Lung (tissue), 12 donors: Measurements from ENCODE around the gene PXN. TPM values are rescaled to one million over a fixed set of nuclear protein-coding genes. Genes with fewer than 3 reads are reported as not detected.

Experiments
- ATAC-seq: fragments of 200-7000 bp; cut with Tn5 transposase; one replicate; pipeline ENCODE4 v1.9.1; 2020; ENCODE audit warnings: moderate number of reproducible peaks; ENCODE audit not compliant: insufficient read depth, low FRiP score
- DNase-seq, 3 donors: peaks; one replicate each; pipeline ENCODE4 v3.0.0-alpha.2; 2013 to 2017
- H3K27ac ChIP-seq, 2 donors: one replicate each; pipeline ENCODE4 v1.5.1; 2013; ENCODE audit warnings: mild to moderate bottlenecking in 2 of 2, moderate library complexity in 2 of 2, control low read depth in 1 of 2, inconsistent platforms in 1 of 2, low read depth in 1 of 2, low read length in 1 of 2
- H3K27me3 ChIP-seq, 3 donors: one replicate each; pipeline ENCODE4 v1.5.1; 2013; ENCODE audit warnings: low read length in 2 of 3; ENCODE audit not compliant: control insufficient read depth in 3 of 3, insufficient read depth in 3 of 3
- H3K36me3 ChIP-seq, 4 donors: one replicate each; pipeline ENCODE4 v1.5.1; 2013; ENCODE audit warnings: low read length in 4 of 4, mild to moderate bottlenecking in 1 of 4, moderate library complexity in 1 of 4; ENCODE audit not compliant: control insufficient read depth in 4 of 4, insufficient read depth in 4 of 4
- H3K4me1 ChIP-seq, 5 donors: one replicate each; pipeline ENCODE4 v1.5.1; 2013; ENCODE audit warnings: low read length in 5 of 5, mild to moderate bottlenecking in 2 of 5, moderate library complexity in 1 of 5; ENCODE audit not compliant: control insufficient read depth in 5 of 5, insufficient read depth in 5 of 5
- H3K4me3 ChIP-seq: one replicate; pipeline ENCODE4 v1.5.1; 2013; ENCODE audit warnings: mild to moderate bottlenecking, control low read depth, moderate library complexity
- H3K9ac ChIP-seq, 2 donors: one replicate each; pipeline ENCODE4 v1.5.1; 2013; ENCODE audit warnings: low read length in 2 of 2, control low read depth in 1 of 2; ENCODE audit not compliant: insufficient read depth in 1 of 2
- H3K9me3 ChIP-seq, 4 donors: one replicate each; pipeline ENCODE4 v1.5.1; 2013; ENCODE audit warnings: low read length in 3 of 4, mild to moderate bottlenecking in 1 of 4, moderate library complexity in 1 of 4; ENCODE audit not compliant: control insufficient read depth in 4 of 4, insufficient read depth in 3 of 4
- CTCF ChIP-seq: IDR thresholded peaks from 2 replicates; pipeline ENCODE4 v1.5.1; 2012; ENCODE audit warnings: mild to moderate bottlenecking; ENCODE audit errors: control extremely low read depth, extremely low read depth
- WGBS, 2 donors: extraction: QIAGEN DNeasy Blood & Tissue Kit; methylation state at CpG; one replicate each; pipeline ENCODE4 v1.1.7; 2013; 5-methylcytosine and 5-hydroxymethylcytosine counted together
- polyA plus RNA-seq, 2 donors: library from polyadenylated mRNA; stranded (reverse); fragments of 200-250 nt; gene quantifications; one replicate each; pipeline ENCODE4 v1.2.1, GENCODE V29; 2013
- total RNA-seq, 2 donors: library from RNA; depleted of rRNA in 1 of 2; stranded (reverse); fragments of >200 nt in 1 of 2; gene quantifications; one replicate each; pipeline ENCODE4 v1.2.1, GENCODE V29; 2014 to 2021
- donor health status: control.
- donor health status: control.
- donor health status: Bipolar disorder and iron deficiency.
- donor health status: healthy.
- donor health status: DM: yes; HTN: yes; CAD: no.

Gene PXN
- total and polyA plus RNA-seq, 4 donors, result 81.1 to 117 (median 90.6) TPM

GRCh38 chr12:120229071-120229486 lies 36.5 kb downstream of the PXN start:
- H3K4me3 ChIP-seq, result no peak overlapping the region
- no peaks in the 10 kb centered on the region for H3K27me3 ChIP-seq
- ATAC-seq (no peak), DNase-seq (peak in 1 of 3 donors; percentile 43)
- peak overlapping the region in 1 of 2 donors; percentile 34 for H3K9ac ChIP-seq
- H3K9me3 ChIP-seq, result no peaks in the 10 kb centered on the region
- peaks cover 29 to 81% (median 49%) of the 10 kb centered on the region in 5 donors for H3K4me1 ChIP-seq
- H3K27ac ChIP-seq, result peak overlapping the region; percentile 88 to 89
- no peak for TF ChIP-seq CTCF
- H3K36me3 ChIP-seq, result peaks cover 0 to 7% (median 1%) of the 10 kb centered on the region in 4 donors
- WGBS, 2 donors, result 41 to 51% methylated on average over 7 of the region's 7 CpGs

- ATAC-seq, result peak; percentile 64
- Histone ChIP-seq H3K9me3 (no peaks in the 10 kb centered on the region), H3K27ac (peak overlapping the region; percentile 88 to 89), H3K4me1 (peaks cover 29 to 81% (median 46%) of the 10 kb centered on the region in 5 donors), H3K36me3 (peaks cover 0 to 9% (median 5%) of the 10 kb centered on the region in 4 donors), H3K4me3 (no peak overlapping the region), H3K27me3 (no peaks in the 10 kb centered on the region), H3K9ac (no peak overlapping the region)
- DNase-seq, result peak; percentile 89 to 91 (median 90)
- 15 to 16% methylated on average over 23 of the region's 23 CpGs for WGBS, 2 donors
- peak; percentile 94 for TF ChIP-seq CTCF
Measured at GRCh38 chr12:120228291-120229070, 37.0 kb downstream of the PXN start.

- peak overlapping the region in 1 of 2 donors; percentile 2 for H3K27ac ChIP-seq
- H3K4me1 ChIP-seq, result peaks cover 25 to 77% (median 43%) of the 10 kb centered on the region in 5 donors
- WGBS, 2 donors, result 48 to 59% methylated on average over 3 of the region's 3 CpGs
- ATAC-seq, result no peak
- H3K36me3 ChIP-seq, result peaks cover 0 to 11% (median 6%) of the 10 kb centered on the region in 4 donors
- no peaks in the 10 kb centered on the region for H3K27me3 ChIP-seq
- DNase-seq, result no peak
- no peak overlapping the region for H3K9ac ChIP-seq
- no peaks in the 10 kb centered on the region for H3K9me3 ChIP-seq
- no peak overlapping the region for H3K4me3 ChIP-seq
- TF ChIP-seq CTCF, result no peak
Measured at GRCh38 chr12:120228041-120228290, 37.6 kb downstream of the PXN start.
